ENCODE measurements around the gene PANK4.

PANK4 gene

DNA sequence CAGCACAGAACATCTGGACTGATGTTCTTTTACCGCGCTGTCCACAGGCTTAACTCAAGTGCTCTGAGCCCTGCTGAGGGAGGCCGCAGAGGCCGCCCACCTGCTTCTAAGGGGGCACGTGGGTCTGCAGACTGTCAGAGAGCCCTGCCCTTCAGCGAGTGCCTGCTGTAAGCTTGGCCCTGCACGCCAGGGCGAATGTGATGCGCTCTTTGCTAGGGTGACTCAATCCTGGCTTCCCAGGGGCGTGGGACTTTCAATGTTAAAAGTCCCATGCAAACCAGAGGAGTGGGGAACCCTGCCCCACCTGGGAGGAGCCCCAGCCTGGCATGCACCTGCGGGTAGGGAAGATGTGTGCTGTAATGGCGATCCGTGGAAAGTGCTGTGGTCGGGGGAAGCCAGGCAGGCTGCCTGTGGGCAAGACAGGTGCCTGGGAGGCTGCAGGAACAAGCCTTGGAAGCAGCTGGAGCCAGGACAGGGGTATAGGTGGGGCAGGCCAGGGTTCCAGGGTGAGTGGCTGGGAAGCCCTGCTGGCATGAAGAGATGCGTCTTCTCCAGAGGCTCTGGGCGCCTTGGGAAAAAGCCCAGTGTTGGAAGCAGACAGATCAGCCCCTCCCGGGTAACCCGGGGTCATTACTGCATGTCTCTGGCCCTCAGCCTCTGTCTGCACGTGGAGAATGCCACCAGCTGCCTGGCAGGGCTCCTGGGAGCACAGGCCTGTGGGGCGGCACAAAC, 594 bp upstream of the PANK4 start:
- no peak for DNase-seq (ENCODE audit: low read depth, low spot score)
- CTCF ChIA-PET = interaction anchor here (1.0 to 4.6 kb wide), 4 partner anchors 8 to 83 kb away, joined by 3 to 24 read pairs (median 11); no protein-coding TSS in a partner anchor
- POLR2A ChIA-PET = interaction anchor here (0.6 to 1.6 kb wide), 5 partner anchors 8 to 112 kb away, joined by 3 to 8 read pairs (median 4); no protein-coding TSS in a partner anchor
- peak overlapping the region; percentile 42 for H3K4me3 ChIP-seq (ENCODE audit: low read depth, low read length)
- TF ChIP-seq, protein P1, sequence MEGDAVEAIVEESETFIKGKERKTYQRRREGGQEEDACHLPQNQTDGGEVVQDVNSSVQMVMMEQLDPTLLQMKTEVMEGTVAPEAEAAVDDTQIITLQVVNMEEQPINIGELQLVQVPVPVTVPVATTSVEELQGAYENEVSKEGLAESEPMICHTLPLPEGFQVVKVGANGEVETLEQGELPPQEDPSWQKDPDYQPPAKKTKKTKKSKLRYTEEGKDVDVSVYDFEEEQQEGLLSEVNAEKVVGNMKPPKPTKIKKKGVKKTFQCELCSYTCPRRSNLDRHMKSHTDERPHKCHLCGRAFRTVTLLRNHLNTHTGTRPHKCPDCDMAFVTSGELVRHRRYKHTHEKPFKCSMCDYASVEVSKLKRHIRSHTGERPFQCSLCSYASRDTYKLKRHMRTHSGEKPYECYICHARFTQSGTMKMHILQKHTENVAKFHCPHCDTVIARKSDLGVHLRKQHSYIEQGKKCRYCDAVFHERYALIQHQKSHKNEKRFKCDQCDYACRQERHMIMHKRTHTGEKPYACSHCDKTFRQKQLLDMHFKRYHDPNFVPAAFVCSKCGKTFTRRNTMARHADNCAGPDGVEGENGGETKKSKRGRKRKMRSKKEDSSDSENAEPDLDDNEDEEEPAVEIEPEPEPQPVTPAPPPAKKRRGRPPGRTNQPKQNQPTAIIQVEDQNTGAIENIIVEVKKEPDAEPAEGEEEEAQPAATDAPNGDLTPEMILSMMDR (IDR thresholded peaks at IDR 0.05; ENCODE audit: insufficient read depth, low read length, missing control alignments) = no peak

DNA sequence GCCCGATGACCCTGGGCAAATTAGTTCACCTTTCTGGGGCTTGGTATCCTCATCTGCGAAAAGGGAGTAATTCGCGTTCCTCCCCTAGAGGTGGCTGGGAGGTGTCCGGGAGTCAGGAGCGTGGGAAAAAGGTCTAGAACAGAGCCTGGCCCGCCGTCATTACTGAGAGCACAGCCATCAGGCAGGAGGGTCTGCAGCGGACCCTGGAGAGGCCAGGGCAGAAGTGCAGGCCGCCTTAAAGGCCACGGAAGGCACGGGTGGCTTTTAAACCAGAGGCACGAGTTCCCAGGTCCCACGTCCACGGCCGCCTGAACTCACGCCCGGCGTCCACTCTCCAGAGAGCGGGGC, 850 bp downstream of the PANK4 start:
- POLR2A ChIA-PET = interaction anchor here (0.7 to 1.4 kb wide), 5 partner anchors 10 to 113 kb away, joined by 3 to 8 read pairs (median 3); partner anchors contain the start of gene PEX10
- CTCF ChIA-PET = interaction anchor here (3.7 to 4.6 kb wide), 2 partner anchors 9 to 22 kb away, joined by 17 to 24 read pairs; no protein-coding TSS in a partner anchor
- TF ChIP-seq, protein P1 (IDR thresholded peaks at IDR 0.05; ENCODE audit: insufficient read depth, low read length, missing control alignments) = no peak

DNA sequence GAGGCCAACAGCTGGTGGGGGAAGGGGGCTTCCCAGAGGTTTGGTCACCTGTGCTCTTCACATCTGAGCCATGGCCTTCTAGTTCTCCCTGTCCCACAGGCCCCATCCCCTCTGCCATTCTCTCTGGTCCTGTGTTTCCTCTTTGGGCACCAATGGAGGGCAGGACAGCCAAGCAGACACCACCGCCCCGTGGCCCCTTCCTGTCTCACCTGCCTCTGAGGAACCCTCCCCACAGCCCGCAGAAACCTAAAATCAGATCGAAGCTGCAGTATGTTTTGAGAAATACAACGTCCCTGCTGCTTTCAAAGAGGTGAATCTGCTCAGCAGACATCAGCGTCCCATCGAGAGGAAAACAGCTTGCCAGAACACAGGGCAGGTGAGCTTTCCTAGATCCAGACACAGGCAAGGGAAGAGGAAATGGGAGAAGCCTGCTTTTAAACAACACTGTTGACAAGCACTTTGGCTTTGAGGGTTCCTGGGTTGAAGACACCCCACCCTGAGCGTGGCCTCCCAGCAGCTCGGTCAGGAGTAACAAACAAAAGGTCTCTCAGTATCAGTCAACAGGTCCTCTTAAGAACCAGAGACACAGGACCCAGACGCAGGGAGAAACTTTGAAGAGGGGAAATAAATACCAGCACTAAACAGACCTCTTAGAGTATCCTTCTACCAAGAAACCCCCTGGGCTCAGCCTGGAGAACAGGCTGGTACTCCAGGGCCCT, 2.3 kb downstream of the PANK4 start:
- CTCF ChIA-PET = interaction anchor here (0.8 to 4.6 kb wide), 4 partner anchors 10 to 24 kb away, joined by 3 to 24 read pairs (median 10); no protein-coding TSS in a partner anchor
- DNase-seq (ENCODE audit: low read depth, low spot score) = no peak
- POLR2A ChIA-PET = interaction anchor here (0.7 kb wide), 1 partner anchor 10 kb away, joined by 3 read pairs; no protein-coding TSS in a partner anchor
- TF ChIP-seq, protein P1 (IDR thresholded peaks at IDR 0.05; ENCODE audit: insufficient read depth, low read length, missing control alignments) = no peak
- peak overlapping the region; percentile 91 for H3K4me3 ChIP-seq (ENCODE audit: low read depth, low read length)

More for the DNA sequence above, 850 bp downstream of the PANK4 start:
- H3K4me3 ChIP-seq (ENCODE audit: low read depth, low read length) = peak overlapping the region; percentile 91
- no peak for DNase-seq (ENCODE audit: low read depth, low spot score)

DNA sequence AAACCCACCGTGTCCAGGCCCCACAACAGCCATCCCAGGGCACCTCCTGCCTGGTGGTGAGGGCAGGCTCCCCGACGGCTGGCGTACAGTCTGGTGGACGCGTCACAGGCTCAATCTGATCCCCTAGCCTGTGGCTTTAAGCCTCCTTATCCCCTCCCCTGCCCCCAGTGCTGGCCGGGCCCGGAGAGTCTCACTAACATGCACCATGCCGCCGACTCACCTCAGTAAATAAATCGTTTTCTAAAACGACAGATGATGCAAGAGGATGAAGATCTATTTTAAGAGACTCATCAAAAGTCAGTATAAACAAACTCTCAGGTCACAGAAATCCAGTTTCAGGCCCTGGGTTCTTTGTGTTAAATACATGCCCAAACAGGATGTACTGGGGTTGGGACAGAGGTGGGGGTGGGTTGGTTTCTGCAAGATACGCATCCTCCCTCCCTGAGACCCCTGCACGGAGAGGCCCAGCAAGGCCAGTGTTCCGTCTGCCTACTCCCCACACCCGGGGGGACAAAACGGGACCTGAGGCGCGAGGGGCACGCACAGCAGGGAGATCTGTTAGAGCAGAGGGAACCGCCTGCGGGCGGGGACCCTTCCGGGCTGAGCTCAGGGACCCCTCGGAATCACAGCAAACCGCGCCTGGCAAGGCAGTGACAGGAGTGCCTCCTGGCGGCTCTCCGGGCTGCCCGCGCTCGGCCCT, 3.1 kb downstream of the PANK4 start:
- H3K4me3 ChIP-seq (ENCODE audit: low read depth, low read length) = no peak overlapping the region
- TF ChIP-seq, protein P1 (IDR thresholded peaks at IDR 0.05; ENCODE audit: insufficient read depth, low read length, missing control alignments) = peak; percentile 2
- ChIA-PET POLR2A (interaction anchor here (0.7 kb wide), 1 partner anchor 10 kb away, joined by 3 read pairs; no protein-coding TSS in a partner anchor), CTCF (interaction anchor here (1.1 to 4.6 kb wide), 3 partner anchors 11 to 25 kb away, joined by 3 to 24 read pairs (median 17); no protein-coding TSS in a partner anchor)
- no peak for DNase-seq (ENCODE audit: low read depth, low spot score)

DNA sequence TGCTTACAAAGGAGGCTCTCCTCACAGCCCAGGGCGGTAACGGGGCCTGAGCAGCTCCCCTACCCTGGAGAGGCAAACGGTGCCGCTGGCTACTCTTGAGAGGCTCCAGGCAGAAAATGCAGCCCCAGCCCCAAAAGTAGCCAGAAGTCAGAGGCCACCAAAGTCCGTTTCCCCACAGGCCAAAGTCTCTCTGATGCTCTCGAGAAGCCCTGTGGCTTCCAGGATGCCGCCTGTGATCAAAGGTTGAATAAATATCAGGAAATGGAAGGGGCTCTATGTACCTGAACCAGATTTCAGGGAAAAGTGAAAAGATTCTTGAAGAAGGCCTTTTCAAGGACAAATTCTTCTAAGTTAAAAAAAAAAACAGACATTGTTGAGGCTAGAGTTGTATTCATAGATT, 4.2 kb downstream of the PANK4 start:
- ChIA-PET CTCF (no interaction called here), POLR2A (no interaction called here)
- TF ChIP-seq, protein P1 (IDR thresholded peaks at IDR 0.05; ENCODE audit: insufficient read depth, low read length, missing control alignments) = no peak
- H3K4me3 ChIP-seq (ENCODE audit: low read depth, low read length) = no peak overlapping the region
- DNase-seq (ENCODE audit: low read depth, low spot score) = no peak
